ENCODE measurements around the gene LRRC36. TPM values are rescaled to one million over a fixed set of nuclear protein-coding genes. Genes with fewer than 3 reads are reported as not detected.

The LRRC36 gene
- total and polyA plus RNA-seq, 10 of the 15 experiments (the other 5 are each of a cell fraction or from before 2014, with no cell fraction given), result 0.45 to 2.0 (median 0.75) TPM; not detected in 1

DNA sequence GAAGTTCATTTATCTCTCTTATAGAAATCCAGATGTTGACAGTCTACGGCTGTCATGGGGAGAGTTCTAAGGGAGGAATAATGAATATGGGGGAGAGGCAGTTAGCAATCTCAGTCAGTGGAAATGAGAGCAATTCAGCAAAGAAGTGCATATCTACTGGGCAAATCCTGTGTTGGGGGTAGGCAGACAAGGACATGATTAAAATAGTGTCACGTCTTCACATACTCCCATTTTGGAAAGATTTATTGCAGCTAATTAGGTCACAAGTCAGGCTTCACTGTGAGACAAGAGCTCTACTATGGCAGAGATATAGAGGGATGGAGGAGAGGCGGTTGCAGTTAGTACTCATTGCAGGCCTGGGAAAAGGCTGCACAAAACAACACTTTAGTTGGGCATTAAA lies 29.8 kb downstream of the LRRC36 start:
- CTCF ChIA-PET, result interaction anchor here (1.0 to 1.7 kb wide), 3 partner anchors 16 to 30 kb away, joined by 3 to 5 read pairs (median 3); no protein-coding TSS in a partner anchor
- Histone ChIP-seq H3K4me1 (ENCODE audit: control insufficient read depth, insufficient read depth, low read length) (no peaks in the 10 kb centered on the region), H3K27me3 (replicated peaks in 1 of 2; ENCODE audit: control insufficient read depth in 2 of 2, insufficient read depth in 2 of 2, low read length in 1 of 2) (peaks cover 0 to 2% of the 10 kb centered on the region in 2 experiments; a peak in 1 of 4 replicates), H3K9me3 (replicated peaks; ENCODE audit: control insufficient read depth, insufficient read depth, low read length) (no peaks in the 10 kb centered on the region), H4K20me1 (ENCODE audit: control insufficient read depth, insufficient read depth) (no peaks in the 10 kb centered on the region), H3K4me2 (ENCODE audit: control insufficient read depth, insufficient read depth) (no peak overlapping the region), H3K36me3 (ENCODE audit: control insufficient read depth in 2 of 2, insufficient read depth in 2 of 2, low read length in 1 of 2) (no peaks in the 10 kb centered on the region), H2AFZ (ENCODE audit: control insufficient read depth, low read depth, low read length) (no peak overlapping the region), H3K79me2 (ENCODE audit: control insufficient read depth, insufficient read depth, low read length) (no peaks in the 10 kb centered on the region), H3K27ac (ENCODE audit: control insufficient read depth, insufficient read depth) (no peak overlapping the region), H3K9ac (ENCODE audit: control insufficient read depth, insufficient read depth, low read length) (no peak overlapping the region), H3K4me3 (no peak overlapping the region)
- WGBS (ENCODE audit: insufficient coverage, insufficient replicate concordance, low lambda C conversion rate, missing lambda C conversion rate), result 48% methylated on average over 3 of the region's 3 CpGs
- no peak for FAIRE-seq
- no peak for ATAC-seq
- SMC1A ChIA-PET (ENCODE audit: uncharacterized antibody, unreplicated experiment), result no interaction called here
- no peak for DNase-seq (ENCODE audit: low read depth, low spot score)
- intact Hi-C loops (cut with micrococcal nuclease; ENCODE audit: unreplicated experiment) (no loop called here), in situ Hi-C loops (cut with MboI) (no loop called here)
- RAD21 ChIA-PET (ENCODE audit: unreplicated experiment), result no interaction called here
- no TSS peak for BruUV-seq (replicated peaks)
- POLR2A ChIA-PET, result interaction anchor here (0.6 kb wide), 1 partner anchor 32 kb away, joined by 4 read pairs; no protein-coding TSS in a partner anchor
- TF ChIP-seq ESRRA (IDR thresholded peaks at IDR 0.05; ENCODE audit: low read length) (no peak), TBL1XR1 (IDR thresholded peaks at IDR 0.05; ENCODE audit: low read depth, low read length) (no peak), SUZ12 (IDR thresholded peaks at IDR 0.05; ENCODE audit: unreplicated experiment) (no peak), ASH2L (IDR thresholded peaks at IDR 0.05; ENCODE audit: borderline replicate concordance, low read depth) (no peak), SP1 (IDR thresholded peaks at IDR 0.05; ENCODE audit: low read depth, low read length) (no peak), TCF7 (IDR thresholded peaks at IDR 0.05; ENCODE audit: borderline replicate concordance) (no peak), SPI1 (IDR thresholded peaks at IDR 0.05; ENCODE audit: borderline replicate concordance, insufficient read depth, low read depth, low read length) (no peak), RBBP5 (conservative IDR thresholded peaks at IDR 0.05) (no peak), ZNF384 (IDR thresholded peaks at IDR 0.05; ENCODE audit: borderline replicate concordance, low read depth, low read length) (no peak), IRF4 (IDR thresholded peaks at IDR 0.05; ENCODE audit: low read depth, low read length) (no peak), IRF3 (IDR thresholded peaks at IDR 0.05) (no peak), BCL11A (IDR thresholded peaks at IDR 0.05; ENCODE audit: low read depth, low read length) (no peak), MTA2 (IDR thresholded peaks at IDR 0.05; ENCODE audit: low read depth) (no peak), POLR2AphosphoS5 (IDR thresholded peaks at IDR 0.05; ENCODE audit: low read length) (no peak)
- TF ChIP-seq, protein P1, sequence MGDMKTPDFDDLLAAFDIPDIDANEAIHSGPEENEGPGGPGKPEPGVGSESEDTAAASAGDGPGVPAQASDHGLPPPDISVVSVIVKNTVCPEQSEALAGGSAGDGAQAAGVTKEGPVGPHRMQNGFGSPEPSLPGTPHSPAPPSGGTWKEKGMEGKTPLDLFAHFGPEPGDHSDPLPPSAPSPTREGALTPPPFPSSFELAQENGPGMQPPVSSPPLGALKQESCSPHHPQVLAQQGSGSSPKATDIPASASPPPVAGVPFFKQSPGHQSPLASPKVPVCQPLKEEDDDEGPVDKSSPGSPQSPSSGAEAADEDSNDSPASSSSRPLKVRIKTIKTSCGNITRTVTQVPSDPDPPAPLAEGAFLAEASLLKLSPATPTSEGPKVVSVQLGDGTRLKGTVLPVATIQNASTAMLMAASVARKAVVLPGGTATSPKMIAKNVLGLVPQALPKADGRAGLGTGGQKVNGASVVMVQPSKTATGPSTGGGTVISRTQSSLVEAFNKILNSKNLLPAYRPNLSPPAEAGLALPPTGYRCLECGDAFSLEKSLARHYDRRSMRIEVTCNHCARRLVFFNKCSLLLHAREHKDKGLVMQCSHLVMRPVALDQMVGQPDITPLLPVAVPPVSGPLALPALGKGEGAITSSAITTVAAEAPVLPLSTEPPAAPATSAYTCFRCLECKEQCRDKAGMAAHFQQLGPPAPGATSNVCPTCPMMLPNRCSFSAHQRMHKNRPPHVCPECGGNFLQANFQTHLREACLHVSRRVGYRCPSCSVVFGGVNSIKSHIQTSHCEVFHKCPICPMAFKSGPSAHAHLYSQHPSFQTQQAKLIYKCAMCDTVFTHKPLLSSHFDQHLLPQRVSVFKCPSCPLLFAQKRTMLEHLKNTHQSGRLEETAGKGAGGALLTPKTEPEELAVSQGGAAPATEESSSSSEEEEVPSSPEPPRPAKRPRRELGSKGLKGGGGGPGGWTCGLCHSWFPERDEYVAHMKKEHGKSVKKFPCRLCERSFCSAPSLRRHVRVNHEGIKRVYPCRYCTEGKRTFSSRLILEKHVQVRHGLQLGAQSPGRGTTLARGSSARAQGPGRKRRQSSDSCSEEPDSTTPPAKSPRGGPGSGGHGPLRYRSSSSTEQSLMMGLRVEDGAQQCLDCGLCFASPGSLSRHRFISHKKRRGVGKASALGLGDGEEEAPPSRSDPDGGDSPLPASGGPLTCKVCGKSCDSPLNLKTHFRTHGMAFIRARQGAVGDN (IDR thresholded peaks at IDR 0.05), result no peak
- TF ChIP-seq, protein P2, sequence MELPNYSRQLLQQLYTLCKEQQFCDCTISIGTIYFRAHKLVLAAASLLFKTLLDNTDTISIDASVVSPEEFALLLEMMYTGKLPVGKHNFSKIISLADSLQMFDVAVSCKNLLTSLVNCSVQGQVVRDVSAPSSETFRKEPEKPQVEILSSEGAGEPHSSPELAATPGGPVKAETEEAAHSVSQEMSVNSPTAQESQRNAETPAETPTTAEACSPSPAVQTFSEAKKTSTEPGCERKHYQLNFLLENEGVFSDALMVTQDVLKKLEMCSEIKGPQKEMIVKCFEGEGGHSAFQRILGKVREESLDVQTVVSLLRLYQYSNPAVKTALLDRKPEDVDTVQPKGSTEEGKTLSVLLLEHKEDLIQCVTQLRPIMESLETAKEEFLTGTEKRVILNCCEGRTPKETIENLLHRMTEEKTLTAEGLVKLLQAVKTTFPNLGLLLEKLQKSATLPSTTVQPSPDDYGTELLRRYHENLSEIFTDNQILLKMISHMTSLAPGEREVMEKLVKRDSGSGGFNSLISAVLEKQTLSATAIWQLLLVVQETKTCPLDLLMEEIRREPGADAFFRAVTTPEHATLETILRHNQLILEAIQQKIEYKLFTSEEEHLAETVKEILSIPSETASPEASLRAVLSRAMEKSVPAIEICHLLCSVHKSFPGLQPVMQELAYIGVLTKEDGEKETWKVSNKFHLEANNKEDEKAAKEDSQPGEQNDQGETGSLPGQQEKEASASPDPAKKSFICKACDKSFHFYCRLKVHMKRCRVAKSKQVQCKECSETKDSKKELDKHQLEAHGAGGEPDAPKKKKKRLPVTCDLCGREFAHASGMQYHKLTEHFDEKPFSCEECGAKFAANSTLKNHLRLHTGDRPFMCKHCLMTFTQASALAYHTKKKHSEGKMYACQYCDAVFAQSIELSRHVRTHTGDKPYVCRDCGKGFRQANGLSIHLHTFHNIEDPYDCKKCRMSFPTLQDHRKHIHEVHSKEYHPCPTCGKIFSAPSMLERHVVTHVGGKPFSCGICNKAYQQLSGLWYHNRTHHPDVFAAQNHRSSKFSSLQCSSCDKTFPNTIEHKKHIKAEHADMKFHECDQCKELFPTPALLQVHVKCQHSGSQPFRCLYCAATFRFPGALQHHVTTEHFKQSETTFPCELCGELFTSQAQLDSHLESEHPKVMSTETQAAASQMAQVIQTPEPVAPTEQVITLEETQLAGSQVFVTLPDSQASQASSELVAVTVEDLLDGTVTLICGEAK (IDR thresholded peaks at IDR 0.05; ENCODE audit: borderline replicate concordance), result no peak
